Right kidney (tissue), 1 donor: ENCODE results near the gene C1orf21.
A peak's percentile ranks its signal among the peaks of the same experiment; 100 is the strongest.

ENCODE experiments used
- DNase-seq: peaks from one replicate; pipeline ENCODE4 v3.0.0-alpha.2; 2016

Gene C1orf21

GRCh38 chr1:184660462-184661191, 273.8 kb downstream of the C1orf21 start:
- no peak for DNase-seq

- no peak for DNase-seq
Measured at GRCh38 chr1:184661801-184662200, 275.0 kb downstream of the C1orf21 start.

GRCh38 chr1:184664042-184664660, 277.3 kb downstream of the C1orf21 start:
- peak; percentile 83 for DNase-seq

GRCh38 chr1:184664661-184665060, 277.8 kb downstream of the C1orf21 start:
- no peak for DNase-seq

GRCh38 chr1:184665360-184665759, 278.5 kb downstream of the C1orf21 start:
- no peak for DNase-seq

- DNase-seq = no peak
Measured at GRCh38 chr1:184669391-184669790, 282.6 kb downstream of the C1orf21 start.

GRCh38 chr1:184672013-184672726, 285.3 kb downstream of the C1orf21 start:
- no peak for DNase-seq

- no peak for DNase-seq
Measured at GRCh38 chr1:184673305-184673704, 286.5 kb downstream of the C1orf21 start.

GRCh38 chr1:184677344-184677743, 290.5 kb downstream of the C1orf21 start:
- no peak for DNase-seq
